Bronchial epithelial cell (primary cell): ENCODE results near the gene SIRT7. TPM values are rescaled to one million over a fixed set of nuclear protein-coding genes. Genes with fewer than 3 reads are reported as not detected.
A peak's percentile ranks its signal among the peaks of the same experiment; 100 is the strongest.

Source experiments
- DNase-seq: peaks from one replicate; pipeline ENCODE4 v3.0.0-alpha.2; 2010; ENCODE audit warnings: low read depth
- FAIRE-seq: peaks from 2 replicates; lab custom pipeline; 2011; peaks lifted over from hg19 to GRCh38; lab: Jason Lieb, UNC
- H3K27me3 ChIP-seq: 2 replicates; pipeline ENCODE4 v1.5.1; 2011; ENCODE audit warnings: low read length; ENCODE audit not compliant: control insufficient read depth, insufficient read depth
- H3K36me3 ChIP-seq: 2 replicates; pipeline ENCODE4 v1.5.1; 2011; ENCODE audit warnings: low read length; ENCODE audit not compliant: control insufficient read depth, insufficient read depth
- H3K4me3 ChIP-seq: 2 replicates; pipeline ENCODE4 v1.5.1; 2011; ENCODE audit warnings: mild to moderate bottlenecking, low read depth, low read length, control low read depth
- CTCF ChIP-seq: IDR thresholded peaks from 2 replicates; pipeline ENCODE4 v1.5.1; 2011; ENCODE audit warnings: mild to moderate bottlenecking, moderate library complexity, low read length, control low read depth, inconsistent platforms; ENCODE audit not compliant: insufficient read depth, severe bottlenecking
- total RNA-seq: library from RNA; depleted of rRNA; stranded (reverse); fragments of >200 nt; gene quantifications from 2 replicates; pipeline ENCODE4 v1.2.1, GENCODE V29; 2014

The SIRT7 gene
- total RNA-seq, 1 donor from 2014 or later = 48.4 TPM

- no peak for FAIRE-seq
- Histone ChIP-seq H3K36me3 (peaks cover 26% of the 10 kb centered on the region), H3K4me3 (peak overlapping the region; percentile 68), H3K27me3 (no peaks in the 10 kb centered on the region)
- no peak for TF ChIP-seq CTCF
- no peak for DNase-seq
Measured at GRCh38 chr17:81870131-81870980, 47.6 kb downstream of the SIRT7 start.

GRCh38 chr17:81869221-81870130 is 48.5 kb downstream of the SIRT7 start:
- no peaks in the 10 kb centered on the region for H3K27me3 ChIP-seq
- TF ChIP-seq CTCF = peak; percentile 75
- peak overlapping the region; percentile 68 for H3K4me3 ChIP-seq
- FAIRE-seq = no peak
- no peak for DNase-seq
- H3K36me3 ChIP-seq = peaks cover 28% of the 10 kb centered on the region

GRCh38 chr17:81868674-81869220 is 49.2 kb downstream of the SIRT7 start:
- Histone ChIP-seq H3K27me3 (no peaks in the 10 kb centered on the region), H3K36me3 (peaks cover 30% of the 10 kb centered on the region), H3K4me3 (no peak overlapping the region)
- no peak for FAIRE-seq
- DNase-seq = peak; percentile 54
- no peak for TF ChIP-seq CTCF

- no peak for TF ChIP-seq CTCF
- FAIRE-seq (no peak), DNase-seq (no peak)
- H3K36me3 ChIP-seq = peaks cover 33% of the 10 kb centered on the region
- no peaks in the 10 kb centered on the region for H3K27me3 ChIP-seq
- no peak overlapping the region for H3K4me3 ChIP-seq
Measured at GRCh38 chr17:81867991-81868673, 49.8 kb downstream of the SIRT7 start.

- Histone ChIP-seq H3K4me3 (no peak overlapping the region), H3K36me3 (peaks cover 34% of the 10 kb centered on the region), H3K27me3 (no peaks in the 10 kb centered on the region)
- DNase-seq (no peak), FAIRE-seq (no peak)
- no peak for TF ChIP-seq CTCF
Measured at GRCh38 chr17:81867170-81867990, 50.6 kb downstream of the SIRT7 start.
